Chondrocyte (in vitro differentiated cells): ENCODE results near the gene UBE2QL1. TPM values are rescaled to one million over a fixed set of nuclear protein-coding genes. Genes with fewer than 3 reads are reported as not detected.

ENCODE experiments used
- DNase-seq: peaks from one replicate; pipeline ENCODE4 v3.0.0; 2021; ENCODE audit warnings: mixed read lengths, low spot score
- H3K27ac Mint-ChIP-seq: one replicate; pipeline ENCODE4 v1.8.0; 2021; ENCODE audit warnings: mild to moderate bottlenecking, moderate library complexity, mixed read lengths; ENCODE audit not compliant: unreplicated experiment
- H3K27me3 Mint-ChIP-seq: 2 replicates; pipeline ENCODE4 v1.8.0; 2021; ENCODE audit warnings: low read depth, mixed read lengths
- H3K36me3 Mint-ChIP-seq: 2 replicates; pipeline ENCODE4 v1.8.0; 2021; ENCODE audit warnings: low read depth, mixed read lengths
- H3K4me1 Mint-ChIP-seq: 2 replicates; pipeline ENCODE4 v1.8.0; 2021; ENCODE audit warnings: low read depth, mild to moderate bottlenecking, mixed read lengths
- H3K4me3 Mint-ChIP-seq: one replicate; pipeline ENCODE4 v1.8.0; 2021; ENCODE audit warnings: mild to moderate bottlenecking, moderate library complexity, mixed read lengths; ENCODE audit not compliant: unreplicated experiment
- H3K9me3 Mint-ChIP-seq: 2 replicates; pipeline ENCODE4 v1.8.0; 2021; ENCODE audit warnings: low read depth, mixed read lengths
- total RNA-seq: library from RNA; stranded (reverse); gene quantifications from 3 replicates; pipeline ENCODE4 v1.2.1, GENCODE V29; 2021
- TF ChIP-seq, protein P1 (sequence below): fragments of 200-600 bp; sonication (generic); IDR thresholded peaks from 2 replicates; pipeline ENCODE4 v1.5.0; 2021; ENCODE audit warnings: antibody characterized with exemption, mild to moderate bottlenecking, moderate library complexity

Gene UBE2QL1
- total RNA-seq, 1 donor from 2014 or later = 0.17 TPM

DNA sequence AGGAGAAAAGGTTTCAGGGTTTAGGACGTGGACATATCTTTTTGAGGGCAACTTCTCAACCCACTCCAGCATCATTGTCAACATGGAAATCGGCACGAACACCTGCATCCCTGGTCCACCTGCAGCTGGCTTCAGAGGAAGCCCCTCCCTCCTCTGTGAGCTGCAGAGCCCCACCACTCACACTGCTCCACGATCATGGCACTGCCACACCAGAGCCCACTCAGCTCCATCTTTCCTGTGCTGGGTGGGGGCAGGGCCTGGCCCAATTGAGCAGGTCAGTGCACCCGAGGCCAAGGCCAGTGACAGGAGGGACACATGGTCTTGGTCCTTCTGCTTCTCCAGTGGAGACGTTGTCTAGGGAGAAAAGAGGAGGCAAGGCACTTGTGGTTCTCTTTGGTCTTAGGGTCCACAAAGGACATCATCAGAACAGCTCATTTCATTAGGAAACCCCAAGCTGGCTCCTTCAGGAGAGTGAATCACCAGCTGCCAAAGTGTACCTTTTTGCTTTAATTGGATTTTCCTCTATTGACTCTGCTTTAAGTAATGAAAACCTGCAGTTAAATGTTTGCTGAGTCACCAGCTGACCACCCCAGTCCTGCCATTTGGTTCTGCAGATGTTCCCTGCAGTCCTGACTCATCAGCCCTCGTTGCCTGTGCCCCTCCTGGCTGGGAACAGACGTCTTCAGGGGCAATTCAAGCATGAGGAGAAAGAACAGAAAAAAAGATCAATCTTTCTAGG is 56.2 kb downstream of the UBE2QL1 start:
- peak; percentile 64 for DNase-seq
- Mint-ChIP-seq H3K36me3 (no peaks in the 10 kb centered on the region), H3K4me1 (no peaks in the 10 kb centered on the region), H3K27me3 (no peaks in the 10 kb centered on the region), H3K4me3 (no peak overlapping the region), H3K27ac (no peak overlapping the region), H3K9me3 (peaks cover 6% of the 10 kb centered on the region)
- TF ChIP-seq, protein P1, sequence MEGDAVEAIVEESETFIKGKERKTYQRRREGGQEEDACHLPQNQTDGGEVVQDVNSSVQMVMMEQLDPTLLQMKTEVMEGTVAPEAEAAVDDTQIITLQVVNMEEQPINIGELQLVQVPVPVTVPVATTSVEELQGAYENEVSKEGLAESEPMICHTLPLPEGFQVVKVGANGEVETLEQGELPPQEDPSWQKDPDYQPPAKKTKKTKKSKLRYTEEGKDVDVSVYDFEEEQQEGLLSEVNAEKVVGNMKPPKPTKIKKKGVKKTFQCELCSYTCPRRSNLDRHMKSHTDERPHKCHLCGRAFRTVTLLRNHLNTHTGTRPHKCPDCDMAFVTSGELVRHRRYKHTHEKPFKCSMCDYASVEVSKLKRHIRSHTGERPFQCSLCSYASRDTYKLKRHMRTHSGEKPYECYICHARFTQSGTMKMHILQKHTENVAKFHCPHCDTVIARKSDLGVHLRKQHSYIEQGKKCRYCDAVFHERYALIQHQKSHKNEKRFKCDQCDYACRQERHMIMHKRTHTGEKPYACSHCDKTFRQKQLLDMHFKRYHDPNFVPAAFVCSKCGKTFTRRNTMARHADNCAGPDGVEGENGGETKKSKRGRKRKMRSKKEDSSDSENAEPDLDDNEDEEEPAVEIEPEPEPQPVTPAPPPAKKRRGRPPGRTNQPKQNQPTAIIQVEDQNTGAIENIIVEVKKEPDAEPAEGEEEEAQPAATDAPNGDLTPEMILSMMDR = no peak

DNA sequence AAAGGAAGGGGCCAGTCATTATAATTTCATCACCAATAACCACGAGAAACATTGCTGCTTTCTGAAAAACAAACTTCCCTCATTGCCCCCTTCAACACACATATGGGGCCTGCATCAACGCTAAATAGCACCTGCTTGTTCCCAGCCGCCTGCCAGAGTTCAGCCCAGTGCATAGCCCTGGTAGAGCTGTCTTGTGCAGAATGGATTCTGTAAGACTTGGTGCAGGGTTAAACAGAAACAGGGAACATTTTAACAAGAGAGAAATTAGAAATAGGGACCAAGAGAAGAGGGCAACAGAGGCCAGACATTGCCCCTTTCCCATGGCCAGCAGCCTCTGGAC is 56.7 kb downstream of the UBE2QL1 start:
- Mint-ChIP-seq H3K4me1 (no peaks in the 10 kb centered on the region), H3K4me3 (no peak overlapping the region), H3K36me3 (no peaks in the 10 kb centered on the region), H3K27me3 (no peaks in the 10 kb centered on the region), H3K9me3 (peaks cover 6% of the 10 kb centered on the region), H3K27ac (no peak overlapping the region)
- no peak for DNase-seq
- TF ChIP-seq, protein P1 = no peak

DNA sequence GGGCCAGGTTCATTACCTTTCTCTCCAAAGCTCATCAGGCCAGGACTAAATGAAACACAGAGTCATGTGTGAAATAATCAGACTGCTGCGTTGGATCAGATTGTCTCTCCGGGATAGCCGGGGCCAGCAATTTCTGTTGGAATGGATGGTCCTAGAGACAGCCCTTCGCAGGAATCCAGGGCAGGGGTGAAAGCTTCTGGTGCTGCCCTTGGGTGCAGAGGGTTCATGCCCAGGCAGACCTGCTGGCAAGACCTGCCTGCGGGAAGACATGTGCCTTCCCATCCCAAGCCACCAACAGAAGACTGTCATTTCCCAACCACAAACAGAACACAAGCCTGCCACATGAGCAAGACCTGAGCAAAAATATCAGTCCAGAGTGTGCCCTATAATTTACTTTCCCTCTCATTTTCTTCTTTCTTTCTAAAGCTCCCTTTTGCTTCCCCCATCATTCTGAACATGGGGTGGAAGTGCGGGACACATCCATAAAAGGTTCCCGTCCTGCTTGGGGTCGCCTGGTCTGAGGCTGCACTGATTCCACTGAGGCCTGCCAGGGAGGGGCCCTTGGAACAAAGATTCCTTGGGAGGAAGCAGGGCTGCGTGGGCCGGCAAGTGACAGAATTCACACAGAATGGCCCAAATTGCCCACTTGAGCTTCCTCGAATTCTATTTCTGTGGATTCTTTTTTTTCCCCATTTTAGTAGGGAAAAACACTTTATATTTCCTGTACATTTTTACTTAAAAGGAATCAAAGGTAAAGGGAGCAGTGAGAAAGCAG is 57.3 kb downstream of the UBE2QL1 start:
- no peak for DNase-seq
- no peak overlapping the region for H3K4me3 Mint-ChIP-seq
- no peaks in the 10 kb centered on the region for H3K4me1 Mint-ChIP-seq
- H3K9me3 Mint-ChIP-seq = peaks cover 6% of the 10 kb centered on the region
- TF ChIP-seq, protein P1 = no peak
- H3K27me3 Mint-ChIP-seq = no peaks in the 10 kb centered on the region
- H3K27ac Mint-ChIP-seq = no peak overlapping the region
- H3K36me3 Mint-ChIP-seq = no peaks in the 10 kb centered on the region

DNA sequence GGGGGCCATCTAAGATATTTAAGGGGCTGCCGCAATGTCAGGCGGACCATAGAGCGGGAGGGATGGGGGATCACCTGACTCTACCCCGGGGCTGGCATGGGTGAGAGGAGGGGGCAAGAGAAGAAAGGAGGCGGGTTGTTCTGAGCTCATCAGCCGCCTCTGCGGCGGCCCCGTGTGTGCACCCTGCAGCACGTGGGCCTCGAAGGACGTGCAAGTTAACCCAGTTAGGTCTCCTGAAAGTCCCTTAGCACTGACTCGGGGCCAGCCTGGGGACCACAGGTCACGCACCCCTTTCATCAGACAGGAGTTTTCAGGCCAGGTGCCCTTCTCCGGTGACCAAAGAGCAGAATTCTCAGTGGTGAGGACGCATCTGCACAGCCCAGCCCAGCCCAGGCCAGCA is 58.0 kb downstream of the UBE2QL1 start:
- DNase-seq = no peak
- Mint-ChIP-seq H3K27ac (no peak overlapping the region), H3K4me1 (no peaks in the 10 kb centered on the region), H3K9me3 (peaks cover 6% of the 10 kb centered on the region), H3K36me3 (no peaks in the 10 kb centered on the region), H3K27me3 (no peaks in the 10 kb centered on the region), H3K4me3 (no peak overlapping the region)
- TF ChIP-seq, protein P1 = no peak

DNA sequence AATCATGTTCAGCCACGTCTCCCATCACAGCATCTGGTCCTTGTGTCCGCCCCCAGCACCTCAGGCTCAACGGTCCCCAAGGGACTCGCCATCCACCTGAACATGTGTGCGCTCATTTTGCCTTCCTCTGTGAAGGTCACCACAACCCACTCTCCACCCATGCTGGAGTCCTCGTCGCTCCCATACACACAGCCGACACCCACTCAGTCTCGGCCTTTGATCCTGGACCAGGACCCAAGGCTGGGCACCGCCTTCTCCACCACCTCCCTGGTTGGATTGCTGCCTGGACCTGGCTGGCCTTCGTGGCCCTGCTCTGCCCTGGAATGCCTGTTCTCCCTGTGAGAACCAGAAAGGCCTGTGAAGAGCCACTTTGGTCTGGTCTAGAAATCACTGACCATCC is 60.3 kb downstream of the UBE2QL1 start:
- no peaks in the 10 kb centered on the region for H3K27me3 Mint-ChIP-seq
- H3K36me3 Mint-ChIP-seq = no peaks in the 10 kb centered on the region
- TF ChIP-seq, protein P1 = no peak
- H3K9me3 Mint-ChIP-seq = no peaks in the 10 kb centered on the region
- DNase-seq = peak; percentile 79
- no peak overlapping the region for H3K27ac Mint-ChIP-seq
- no peak overlapping the region for H3K4me3 Mint-ChIP-seq
- no peaks in the 10 kb centered on the region for H3K4me1 Mint-ChIP-seq
